ENCODE measurements around the gene SLC39A11.

Gene SLC39A11

DNA sequence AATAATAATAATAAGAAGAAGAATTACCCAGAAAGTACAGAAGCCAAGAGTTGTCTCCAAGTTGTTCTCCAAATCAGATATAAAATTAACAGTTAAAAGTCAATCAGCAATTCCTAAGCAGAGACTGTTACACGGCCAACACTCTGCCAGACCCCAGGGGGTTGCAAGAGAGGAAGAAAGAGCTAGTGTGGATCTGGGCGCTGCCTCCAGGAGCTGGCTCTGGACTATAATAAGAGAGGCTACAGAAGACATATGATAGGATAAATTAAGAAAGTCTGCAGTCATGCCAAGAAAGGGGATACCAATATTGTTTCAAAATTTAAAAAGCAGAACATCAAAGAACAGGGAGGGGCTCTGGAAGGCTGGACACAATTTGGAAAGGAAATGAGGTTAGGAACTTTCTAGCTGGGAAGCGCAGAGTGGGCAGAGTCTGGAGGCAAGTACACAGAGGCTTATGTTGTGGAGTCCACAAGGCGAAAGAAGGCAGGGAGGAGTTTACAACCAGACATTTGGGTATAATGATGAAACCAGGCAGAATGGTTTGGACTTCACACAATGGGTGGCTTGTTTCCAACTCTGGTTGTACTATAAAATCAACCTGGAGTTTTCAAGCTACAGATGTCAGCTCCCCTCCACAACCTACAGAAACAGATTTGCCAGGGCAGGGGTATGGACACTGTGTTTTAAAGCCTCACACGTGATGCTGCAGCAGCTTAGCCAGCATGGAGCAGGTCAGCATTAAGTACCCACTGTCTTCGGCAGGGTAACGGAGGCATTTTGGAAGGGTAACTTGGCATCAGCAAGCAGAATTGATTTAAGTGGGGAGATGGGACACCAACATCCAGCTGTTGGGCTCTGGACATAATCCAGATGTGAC lies 49.4 kb downstream of the SLC39A11 start:
- Histone ChIP-seq H3K36me3 (ENCODE audit: insufficient read depth, low read length) (no peaks in the 10 kb centered on the region), H2AFZ (ENCODE audit: low read depth, low read length) (no peak overlapping the region), H3K9me3 (ENCODE audit: low read length) (no peaks in the 10 kb centered on the region), H3K27me3 (ENCODE audit: insufficient read depth, low read length) (no peaks in the 10 kb centered on the region), H3K4me1 (ENCODE audit: insufficient read depth, low read length) (no peaks in the 10 kb centered on the region), H3K4me3 (ENCODE audit: low read length) (no peak overlapping the region)

DNA sequence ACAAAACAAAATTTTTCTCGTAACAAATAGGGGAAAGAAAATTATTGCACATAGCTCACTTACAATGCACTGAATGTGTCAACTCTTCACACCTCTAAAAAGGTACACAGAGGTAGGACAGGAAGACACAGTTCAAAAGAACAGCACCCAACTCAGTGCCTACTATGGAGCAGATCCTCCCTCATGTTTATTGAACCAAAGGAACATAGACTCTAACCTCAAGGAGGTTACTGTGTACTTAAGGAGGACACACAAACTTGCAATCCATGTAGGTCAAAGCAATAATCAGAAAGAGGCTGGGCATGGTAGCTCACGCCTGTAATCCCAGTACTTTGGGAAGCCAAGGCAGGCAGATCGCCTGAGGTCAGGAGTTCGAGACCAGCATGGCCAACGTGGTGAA lies 50.3 kb downstream of the SLC39A11 start:
- Histone ChIP-seq H3K9me3 (ENCODE audit: low read length) (no peaks in the 10 kb centered on the region), H3K36me3 (ENCODE audit: insufficient read depth, low read length) (no peaks in the 10 kb centered on the region), H3K4me3 (ENCODE audit: low read length) (no peak overlapping the region), H3K4me1 (ENCODE audit: insufficient read depth, low read length) (no peaks in the 10 kb centered on the region), H3K27me3 (ENCODE audit: insufficient read depth, low read length) (no peaks in the 10 kb centered on the region), H2AFZ (ENCODE audit: low read depth, low read length) (no peak overlapping the region)

DNA sequence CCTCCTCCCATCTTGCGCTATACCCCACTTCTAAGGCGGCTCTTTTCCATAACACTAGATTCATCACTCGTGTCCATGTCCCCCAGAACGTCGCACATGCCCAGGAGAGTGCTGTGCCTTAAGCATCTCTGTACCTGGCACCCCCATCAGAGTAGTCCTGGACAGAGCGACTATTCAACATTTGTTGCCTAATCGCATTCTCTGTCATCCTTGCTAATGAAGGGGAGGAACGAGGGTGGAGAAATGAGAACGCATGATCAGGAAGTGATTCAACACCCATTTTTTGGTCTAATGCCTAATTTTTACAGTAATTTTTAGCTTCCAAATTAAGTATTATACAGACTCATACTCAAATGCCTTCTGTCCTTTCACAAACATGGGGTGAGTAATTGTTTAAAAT lies 53.2 kb downstream of the SLC39A11 start:
- Histone ChIP-seq H3K36me3 (ENCODE audit: insufficient read depth, low read length) (no peaks in the 10 kb centered on the region), H3K27me3 (ENCODE audit: insufficient read depth, low read length) (no peaks in the 10 kb centered on the region), H3K4me1 (ENCODE audit: insufficient read depth, low read length) (no peaks in the 10 kb centered on the region), H3K4me3 (ENCODE audit: low read length) (no peak overlapping the region), H3K9me3 (ENCODE audit: low read length) (no peaks in the 10 kb centered on the region), H2AFZ (ENCODE audit: low read depth, low read length) (no peak overlapping the region)

DNA sequence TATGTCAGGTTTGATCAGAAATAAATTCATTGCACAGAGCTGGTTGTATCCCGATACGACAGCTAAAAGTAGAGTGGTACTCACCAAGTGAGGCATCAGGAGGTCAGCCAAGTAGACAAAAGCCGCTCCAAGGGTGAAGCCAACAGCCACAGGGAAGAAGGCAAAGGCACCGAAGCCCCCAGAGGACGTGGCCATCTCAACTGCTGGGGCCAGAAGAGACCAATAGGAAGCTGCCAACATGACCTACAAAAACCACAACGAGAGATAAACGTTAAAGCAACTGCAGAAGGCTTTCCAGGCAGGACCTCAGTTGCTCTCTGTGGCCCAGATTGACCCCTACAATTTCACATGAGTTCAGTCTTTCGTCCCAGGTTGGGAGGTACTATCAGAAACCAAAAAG lies 61.0 kb downstream of the SLC39A11 start:
- Histone ChIP-seq H3K36me3 (ENCODE audit: insufficient read depth, low read length) (no peaks in the 10 kb centered on the region), H2AFZ (ENCODE audit: low read depth, low read length) (no peak overlapping the region), H3K27me3 (ENCODE audit: insufficient read depth, low read length) (no peaks in the 10 kb centered on the region), H3K9me3 (ENCODE audit: low read length) (no peaks in the 10 kb centered on the region), H3K4me3 (ENCODE audit: low read length) (no peak overlapping the region), H3K4me1 (ENCODE audit: insufficient read depth, low read length) (no peaks in the 10 kb centered on the region)

DNA sequence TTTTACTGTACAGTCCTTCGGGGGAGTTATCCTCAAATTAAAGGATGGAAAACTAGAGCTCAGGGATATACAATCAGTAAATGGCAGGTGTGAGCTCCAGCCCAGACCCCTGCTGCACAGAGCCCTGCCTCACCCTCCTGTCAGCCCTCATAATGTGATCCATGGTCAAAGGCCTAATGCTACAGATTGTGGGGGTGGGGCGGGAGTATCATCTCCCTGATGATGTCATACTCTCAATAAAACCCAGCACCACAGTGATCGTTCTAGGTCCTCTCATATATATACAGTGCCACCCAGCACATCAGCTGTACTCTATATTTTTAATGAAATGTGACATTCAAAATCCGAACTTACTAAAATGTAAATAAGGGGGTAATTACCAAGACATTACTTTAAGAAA lies 61.5 kb downstream of the SLC39A11 start:
- Histone ChIP-seq H2AFZ (ENCODE audit: low read depth, low read length) (no peak overlapping the region), H3K27me3 (ENCODE audit: insufficient read depth, low read length) (no peaks in the 10 kb centered on the region), H3K4me1 (ENCODE audit: insufficient read depth, low read length) (no peaks in the 10 kb centered on the region), H3K36me3 (ENCODE audit: insufficient read depth, low read length) (no peaks in the 10 kb centered on the region), H3K4me3 (ENCODE audit: low read length) (no peak overlapping the region), H3K9me3 (ENCODE audit: low read length) (no peaks in the 10 kb centered on the region)

DNA sequence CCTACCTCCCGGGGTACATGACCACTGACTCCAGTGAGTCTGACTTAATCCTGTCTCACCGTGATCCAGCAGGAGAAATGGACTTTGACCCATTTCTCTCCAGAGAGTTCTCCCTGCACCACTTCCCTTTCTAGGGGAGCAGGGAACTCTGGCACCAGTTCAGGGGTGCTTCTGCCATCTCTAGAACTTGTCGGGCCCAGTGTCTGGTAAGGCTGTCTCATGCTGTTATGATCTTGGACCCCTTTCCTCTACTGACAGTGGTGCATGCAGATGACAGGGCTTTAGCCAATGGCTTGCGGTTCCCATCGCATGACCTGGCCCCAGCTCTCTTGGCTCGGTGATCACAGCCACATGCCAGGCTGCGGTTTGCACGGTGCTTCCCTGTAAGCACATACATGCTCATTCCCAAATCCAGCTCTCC lies 62.0 kb downstream of the SLC39A11 start:
- no peaks in the 10 kb centered on the region for H3K36me3 ChIP-seq (ENCODE audit: insufficient read depth, low read length)
- no peak overlapping the region for H3K4me3 ChIP-seq (ENCODE audit: low read length)
- no peaks in the 10 kb centered on the region for H3K9me3 ChIP-seq (ENCODE audit: low read length)
- no peak overlapping the region for H2AFZ ChIP-seq (ENCODE audit: low read depth, low read length)
- no peaks in the 10 kb centered on the region for H3K27me3 ChIP-seq (ENCODE audit: insufficient read depth, low read length)
- no peaks in the 10 kb centered on the region for H3K4me1 ChIP-seq (ENCODE audit: insufficient read depth, low read length)

DNA sequence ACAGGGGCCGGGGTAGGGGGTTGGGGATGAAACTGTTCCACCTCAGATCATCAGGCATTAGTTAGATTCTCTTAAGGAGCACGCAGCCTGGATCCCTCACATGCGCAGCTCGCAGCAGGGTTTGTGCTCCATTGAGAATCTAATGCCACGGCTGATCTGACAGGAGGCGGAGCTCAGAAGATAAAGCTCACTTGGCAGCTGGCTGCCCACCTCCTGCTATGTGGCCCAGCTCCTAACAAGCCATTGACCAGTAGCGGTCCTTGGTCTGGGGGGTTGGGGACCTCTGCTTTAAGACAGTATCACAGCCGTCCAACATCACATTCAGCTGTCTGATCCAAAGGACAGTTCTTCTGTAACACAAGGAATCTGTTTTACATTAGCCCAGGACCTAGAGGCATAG lies 62.5 kb downstream of the SLC39A11 start:
- H3K36me3 ChIP-seq (ENCODE audit: insufficient read depth, low read length), result no peaks in the 10 kb centered on the region
- H2AFZ ChIP-seq (ENCODE audit: low read depth, low read length), result no peak overlapping the region
- no peaks in the 10 kb centered on the region for H3K9me3 ChIP-seq (ENCODE audit: low read length)
- no peaks in the 10 kb centered on the region for H3K27me3 ChIP-seq (ENCODE audit: insufficient read depth, low read length)
- H3K4me1 ChIP-seq (ENCODE audit: insufficient read depth, low read length), result no peaks in the 10 kb centered on the region
- no peak overlapping the region for H3K4me3 ChIP-seq (ENCODE audit: low read length)

DNA sequence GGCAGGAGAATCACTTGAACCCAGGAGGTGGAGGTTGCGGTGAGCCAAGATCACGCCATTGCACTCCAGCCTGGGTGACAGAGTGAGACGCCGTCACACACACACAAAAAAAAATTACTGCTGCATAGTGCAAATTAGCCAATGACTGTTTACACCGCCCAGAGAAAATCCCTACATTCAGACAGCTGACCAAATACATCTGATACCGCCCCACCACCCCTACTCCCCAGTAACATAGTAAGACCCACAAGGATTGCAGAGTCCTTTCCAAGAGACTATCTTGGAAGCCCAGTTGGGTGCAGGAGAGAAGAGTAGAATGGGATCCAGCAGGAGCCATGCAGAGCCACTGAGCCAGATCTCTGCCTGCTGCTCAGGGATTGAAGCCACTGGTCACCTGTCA lies 63.5 kb downstream of the SLC39A11 start:
- no peaks in the 10 kb centered on the region for H3K36me3 ChIP-seq (ENCODE audit: insufficient read depth, low read length)
- no peaks in the 10 kb centered on the region for H3K27me3 ChIP-seq (ENCODE audit: insufficient read depth, low read length)
- H3K9me3 ChIP-seq (ENCODE audit: low read length), result no peaks in the 10 kb centered on the region
- no peak overlapping the region for H3K4me3 ChIP-seq (ENCODE audit: low read length)
- H3K4me1 ChIP-seq (ENCODE audit: insufficient read depth, low read length), result no peaks in the 10 kb centered on the region
- H2AFZ ChIP-seq (ENCODE audit: low read depth, low read length), result no peak overlapping the region

DNA sequence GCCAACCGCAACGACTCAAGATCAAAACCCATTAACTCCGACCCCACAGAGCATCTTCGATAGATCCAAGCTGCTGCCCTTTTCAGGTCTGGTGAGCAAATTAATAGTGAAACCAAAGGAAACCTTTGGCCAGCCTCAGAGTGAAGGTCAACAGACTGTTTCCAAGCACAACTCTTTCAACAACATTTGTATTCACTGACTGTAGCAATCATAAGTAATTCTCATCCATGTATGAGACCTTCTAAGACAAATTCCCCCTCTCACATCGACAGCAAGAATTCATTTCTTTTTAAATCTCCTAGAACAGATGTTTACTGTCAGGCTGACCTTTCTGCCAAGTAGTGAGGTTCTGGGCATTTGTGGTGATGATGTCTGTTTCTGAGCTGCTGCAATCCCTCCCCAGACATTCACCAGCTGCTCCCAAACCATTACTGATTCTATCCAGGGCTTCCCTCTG lies 64.2 kb downstream of the SLC39A11 start:
- Histone ChIP-seq H3K27me3 (ENCODE audit: insufficient read depth, low read length) (no peaks in the 10 kb centered on the region), H3K9me3 (ENCODE audit: low read length) (no peaks in the 10 kb centered on the region), H3K4me3 (ENCODE audit: low read length) (no peak overlapping the region), H2AFZ (ENCODE audit: low read depth, low read length) (no peak overlapping the region), H3K36me3 (ENCODE audit: insufficient read depth, low read length) (no peaks in the 10 kb centered on the region), H3K4me1 (ENCODE audit: insufficient read depth, low read length) (no peaks in the 10 kb centered on the region)

DNA sequence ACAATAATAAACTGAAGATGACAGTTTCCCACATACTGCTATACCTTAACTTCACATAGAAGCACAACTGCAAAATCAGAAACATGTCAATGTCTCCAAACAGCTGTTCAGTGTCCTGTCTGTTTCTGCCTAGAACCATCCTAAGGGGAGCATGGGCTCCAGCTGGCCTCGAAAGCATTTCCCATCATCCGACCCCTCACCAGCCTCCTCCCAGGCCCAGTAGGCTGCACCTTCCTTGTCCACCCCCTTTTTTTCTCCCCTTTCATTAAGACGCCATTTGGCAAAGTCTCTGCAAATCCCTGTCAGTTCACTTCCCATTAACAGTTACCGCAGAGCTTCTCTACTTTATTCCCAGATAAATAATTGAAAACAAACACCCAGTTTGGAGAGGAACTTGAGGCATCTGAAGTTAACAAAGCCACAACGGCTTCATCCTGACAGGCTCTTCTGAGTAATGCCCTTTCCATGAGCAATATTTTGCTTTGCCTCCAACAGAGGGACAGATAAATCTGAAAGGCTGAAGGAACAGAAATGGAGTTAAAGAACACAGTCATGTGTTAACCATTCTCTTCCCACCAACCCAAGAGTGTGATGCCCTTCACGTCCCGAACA lies 65.3 kb downstream of the SLC39A11 start:
- H3K4me1 ChIP-seq (ENCODE audit: insufficient read depth, low read length), result no peaks in the 10 kb centered on the region
- H3K9me3 ChIP-seq (ENCODE audit: low read length), result no peaks in the 10 kb centered on the region
- H3K36me3 ChIP-seq (ENCODE audit: insufficient read depth, low read length), result no peaks in the 10 kb centered on the region
- no peak overlapping the region for H3K4me3 ChIP-seq (ENCODE audit: low read length)
- no peak overlapping the region for H2AFZ ChIP-seq (ENCODE audit: low read depth, low read length)
- H3K27me3 ChIP-seq (ENCODE audit: insufficient read depth, low read length), result no peaks in the 10 kb centered on the region

DNA sequence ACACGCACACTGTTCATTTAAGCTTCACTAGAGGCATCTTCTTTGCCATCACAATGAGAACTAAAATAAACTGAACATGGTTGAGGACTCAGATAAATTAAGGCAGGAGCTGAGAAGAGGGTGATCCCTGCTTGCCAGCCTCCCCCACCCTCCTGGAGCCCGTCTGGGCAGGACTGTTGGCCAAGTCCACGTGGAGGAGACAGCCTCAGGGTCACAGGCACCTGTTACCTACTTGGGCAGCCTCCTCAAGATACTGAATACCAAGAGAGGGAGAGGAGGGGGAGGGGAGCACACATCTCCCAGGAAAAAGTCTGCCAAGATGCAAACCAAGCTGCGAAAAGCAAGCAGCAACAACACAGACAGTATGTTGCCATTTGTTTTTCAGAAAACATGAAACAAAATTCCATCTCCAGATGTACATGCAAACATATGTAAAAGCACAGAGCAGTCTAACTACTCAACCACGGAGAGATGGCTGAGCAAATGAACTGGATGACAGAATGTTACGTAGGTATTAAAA lies 67.4 kb downstream of the SLC39A11 start:
- Histone ChIP-seq H3K4me3 (ENCODE audit: low read length) (no peak overlapping the region), H3K36me3 (ENCODE audit: insufficient read depth, low read length) (no peaks in the 10 kb centered on the region), H3K4me1 (ENCODE audit: insufficient read depth, low read length) (no peaks in the 10 kb centered on the region), H3K27me3 (ENCODE audit: insufficient read depth, low read length) (no peaks in the 10 kb centered on the region), H2AFZ (ENCODE audit: low read depth, low read length) (no peak overlapping the region), H3K9me3 (ENCODE audit: low read length) (no peaks in the 10 kb centered on the region)

DNA sequence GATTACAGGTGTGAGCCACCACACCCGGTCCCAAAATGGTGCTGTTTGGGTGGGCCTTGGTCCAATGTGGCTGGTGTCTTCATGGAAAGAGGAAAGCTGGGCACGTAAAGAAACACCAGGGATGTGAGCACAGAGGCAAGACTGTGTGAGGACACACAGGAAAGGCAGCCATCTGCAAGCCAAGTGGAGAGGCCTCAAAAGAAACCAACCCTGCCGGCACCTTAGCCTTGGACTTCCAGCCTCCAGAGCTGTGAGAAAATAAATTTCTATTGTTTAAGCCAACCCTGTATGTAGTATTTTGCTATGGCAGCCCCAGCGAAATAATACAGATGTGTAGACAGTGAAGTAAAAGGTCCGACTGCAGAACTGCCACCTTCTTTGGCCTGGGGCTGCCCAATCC lies 68.7 kb downstream of the SLC39A11 start:
- H3K9me3 ChIP-seq (ENCODE audit: low read length), result no peaks in the 10 kb centered on the region
- no peaks in the 10 kb centered on the region for H3K27me3 ChIP-seq (ENCODE audit: insufficient read depth, low read length)
- H3K4me3 ChIP-seq (ENCODE audit: low read length), result no peak overlapping the region
- no peaks in the 10 kb centered on the region for H3K36me3 ChIP-seq (ENCODE audit: insufficient read depth, low read length)
- no peaks in the 10 kb centered on the region for H3K4me1 ChIP-seq (ENCODE audit: insufficient read depth, low read length)
- no peak overlapping the region for H2AFZ ChIP-seq (ENCODE audit: low read depth, low read length)

DNA sequence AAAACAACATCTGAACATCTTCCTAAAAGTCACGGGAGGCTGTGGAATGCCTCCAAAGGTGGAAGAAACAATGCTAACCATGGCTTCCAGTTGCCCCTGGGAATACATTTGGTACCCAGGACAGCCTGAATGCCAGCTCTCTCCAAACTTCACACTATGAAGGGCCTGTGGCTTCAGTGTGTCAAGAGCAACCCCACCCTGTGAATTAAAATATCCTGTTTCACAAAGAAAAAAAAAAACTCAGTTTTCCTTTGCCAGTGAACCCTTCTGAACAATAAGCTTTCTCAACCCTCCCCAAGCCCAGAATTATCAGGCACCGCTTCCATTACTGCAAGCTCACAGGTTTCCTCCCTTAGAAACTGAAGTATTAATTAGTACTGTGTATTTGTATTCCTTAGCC lies 69.8 kb downstream of the SLC39A11 start:
- H3K4me3 ChIP-seq (ENCODE audit: low read length), result no peak overlapping the region
- no peak overlapping the region for H2AFZ ChIP-seq (ENCODE audit: low read depth, low read length)
- no peaks in the 10 kb centered on the region for H3K9me3 ChIP-seq (ENCODE audit: low read length)
- no peaks in the 10 kb centered on the region for H3K27me3 ChIP-seq (ENCODE audit: insufficient read depth, low read length)
- no peaks in the 10 kb centered on the region for H3K4me1 ChIP-seq (ENCODE audit: insufficient read depth, low read length)
- H3K36me3 ChIP-seq (ENCODE audit: insufficient read depth, low read length), result no peaks in the 10 kb centered on the region

Measured in neuron (in vitro differentiated cells).